Skeletal muscle cell (primary cell): Measurements from ENCODE around the gene SLPI.

Source experiments
- DNase-seq: peaks from one replicate; pipeline ENCODE4 v3.0.0-alpha.2; 2010; ENCODE audit warnings: low read depth
- H3K4me3 ChIP-seq: 2 replicates; pipeline ENCODE4 v1.5.1; 2011; ENCODE audit warnings: low read depth, mild to moderate bottlenecking, control low read depth, low read length, moderate library complexity

The SLPI gene

GRCh38 chr20:45229264-45230056, 24.9 kb downstream of the SLPI start:
- no peak overlapping the region for H3K4me3 ChIP-seq
- DNase-seq: no peak

- DNase-seq: no peak
- H3K4me3 ChIP-seq: no peak overlapping the region
Measured at GRCh38 chr20:45226287-45226686, 28.1 kb downstream of the SLPI start.

DNA sequence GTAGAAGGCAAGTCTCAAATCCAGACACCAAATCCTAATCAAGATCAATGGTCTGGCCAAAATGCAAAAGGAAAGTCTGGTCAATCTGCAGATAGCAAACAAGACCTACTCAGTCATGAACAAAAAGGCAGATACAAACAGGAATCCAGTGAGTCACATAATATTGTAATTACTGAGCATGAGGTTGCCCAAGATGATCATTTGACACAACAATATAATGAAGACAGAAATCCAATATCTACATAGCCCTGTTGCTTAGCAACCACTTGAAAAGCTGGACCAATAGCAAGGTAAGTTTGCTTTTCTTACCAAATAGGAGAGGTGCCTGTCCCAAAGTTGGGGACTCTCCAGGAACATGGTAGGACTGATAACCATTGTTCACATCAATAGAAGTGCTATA, 31.2 kb downstream of the SLPI start:
- H3K4me3 ChIP-seq: no peak overlapping the region
- no peak for DNase-seq

DNA sequence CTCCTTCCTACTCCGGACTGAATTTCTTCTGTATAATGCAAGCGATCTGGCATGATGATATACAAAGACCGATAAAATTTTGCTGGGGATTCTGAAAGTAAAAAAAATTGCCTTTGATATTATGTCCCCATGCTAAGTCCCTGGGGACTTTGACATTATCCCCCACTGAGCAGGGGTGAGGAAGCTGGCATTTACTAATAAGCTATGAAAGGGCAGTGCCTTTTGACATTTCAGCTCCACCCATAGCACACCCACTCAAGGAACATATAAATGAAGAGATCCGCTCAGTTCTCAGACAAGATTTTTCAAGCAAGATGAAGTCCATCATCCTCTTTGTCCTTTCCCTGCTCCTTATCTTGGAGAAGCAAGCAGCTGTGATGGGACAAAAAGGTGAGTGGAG, 33.3 kb downstream of the SLPI start, which contains the start of gene SEMG2:
SEMG2 (plus strand) TSS at position 298 of the 400 bp plus-strand sequence; CDS start at position 315, 17 bp downstream.
- H3K4me3 ChIP-seq: no peak within 1 kb of the TSS

GRCh38 chr20:45218636-45219035, 35.7 kb downstream of the SLPI start:
- H3K4me3 ChIP-seq: no peak overlapping the region
- no peak for DNase-seq

More for the DNA sequence above, 33.3 kb downstream of the SLPI start, which contains the start of gene SEMG2:
- DNase-seq: no peak

GRCh38 chr20:45218124-45218523, 36.2 kb downstream of the SLPI start:
- no peak overlapping the region for H3K4me3 ChIP-seq
- DNase-seq: no peak

DNA sequence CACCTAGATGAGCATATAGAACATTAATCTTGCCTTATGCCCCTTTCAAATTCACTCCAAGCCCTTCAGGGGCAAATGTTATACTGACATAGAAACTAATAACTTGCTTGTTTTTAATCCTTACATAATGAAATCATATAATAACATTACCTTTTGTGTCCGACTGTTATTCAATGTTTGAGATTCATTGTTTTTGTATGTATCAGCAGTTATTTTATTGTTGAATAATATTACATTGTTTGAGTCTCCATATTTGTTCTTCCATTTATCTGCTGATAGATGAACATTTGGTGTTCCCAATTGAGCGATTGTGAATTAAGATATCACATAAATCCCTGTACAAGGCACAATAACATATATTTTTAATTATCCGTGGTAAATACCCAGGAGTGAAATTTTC, 41.5 kb downstream of the SLPI start:
- no peak overlapping the region for H3K4me3 ChIP-seq

DNA sequence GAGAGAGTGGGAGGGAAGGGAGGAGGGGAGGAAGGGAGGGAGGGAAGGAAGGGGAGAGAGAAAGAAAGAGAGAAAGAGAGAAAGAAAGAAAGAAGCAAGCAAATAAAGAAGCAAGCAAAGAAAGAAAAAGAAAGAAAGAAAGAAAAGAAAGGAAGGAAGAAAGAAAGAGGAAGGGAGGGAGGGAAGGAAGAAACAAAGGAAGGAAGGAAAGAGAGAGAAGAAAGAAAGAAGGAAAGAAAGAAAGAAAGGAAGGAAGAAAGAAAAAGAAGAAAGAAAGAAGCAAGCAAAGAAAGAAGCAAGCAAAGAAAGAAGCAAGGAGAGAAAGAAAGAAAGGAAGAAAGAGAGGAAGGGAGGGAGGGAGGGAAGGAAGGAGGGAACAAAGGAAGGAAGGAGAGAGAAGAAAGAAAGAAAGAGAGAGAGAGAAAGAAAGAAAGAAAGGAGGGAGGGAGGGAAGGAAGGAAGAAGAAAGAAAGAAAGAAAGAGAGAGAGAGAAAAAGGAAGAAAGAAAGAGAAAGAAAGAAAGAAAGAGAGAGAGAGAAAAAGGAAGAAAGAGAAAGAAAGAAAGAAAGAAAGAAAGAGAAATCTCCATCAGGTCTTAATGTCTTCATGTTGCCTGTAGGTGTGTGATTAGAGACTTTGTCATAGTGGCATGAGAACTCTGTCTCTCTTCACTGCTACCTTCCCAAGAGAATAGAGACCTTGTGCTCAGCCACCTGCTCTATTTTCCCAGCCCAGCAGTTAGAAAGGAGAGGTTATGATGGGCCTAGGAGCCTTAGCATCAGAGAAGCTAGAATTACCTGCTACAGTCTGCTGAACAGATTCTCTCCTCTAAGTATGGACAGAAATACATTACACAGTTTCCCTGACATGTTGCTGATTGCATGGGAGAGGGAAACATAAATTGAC, 42.5 kb downstream of the SLPI start:
- no peak for DNase-seq
- H3K4me3 ChIP-seq: no peak overlapping the region

More for the DNA sequence above, 41.5 kb downstream of the SLPI start:
- no peak for DNase-seq

- no peak overlapping the region for H3K4me3 ChIP-seq
Measured at GRCh38 chr20:45209924-45210323, 44.4 kb downstream of the SLPI start.

DNA sequence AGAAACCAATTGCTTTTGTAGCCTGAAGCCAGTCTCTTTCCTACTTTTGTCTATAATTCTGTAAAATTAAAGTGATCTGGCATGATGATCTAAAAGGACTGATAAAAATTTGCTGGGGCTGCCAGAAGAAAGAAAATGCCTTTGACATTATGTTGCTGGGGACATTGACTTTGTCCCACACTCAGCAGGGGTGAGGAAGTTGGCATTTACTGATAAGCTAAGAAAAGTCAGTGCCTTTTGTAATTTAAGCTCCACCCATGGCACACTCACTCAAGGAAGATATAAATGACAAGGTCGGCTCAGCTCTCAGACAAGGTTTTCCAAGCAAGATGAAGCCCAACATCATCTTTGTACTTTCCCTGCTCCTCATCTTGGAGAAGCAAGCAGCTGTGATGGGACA, 47.6 kb downstream of the SLPI start, which contains the start of gene SEMG1:
SEMG1 (plus strand) TSS at position 309 of the 400 bp plus-strand sequence; CDS start at position 330, 21 bp downstream.
- DNase-seq: no peak
- no peak within 1 kb of the TSS for H3K4me3 ChIP-seq

More at GRCh38 chr20:45209924-45210323, 44.4 kb downstream of the SLPI start:
- no peak for DNase-seq
